Raji (cell line): Measurements from ENCODE around the gene CYP4F2.

Experiments
- POLR2A ChIP-seq: IDR thresholded peaks from 2 replicates; pipeline ENCODE4 v1.6.1; 2011; ENCODE audit warnings: low read depth, low read length, control low read depth; ENCODE audit not compliant: insufficient read depth

The CYP4F2 gene

GRCh38 chr19:15863272-15863671, 34.6 kb downstream of the CYP4F2 start:
- TF ChIP-seq POLR2A: no peak

DNA sequence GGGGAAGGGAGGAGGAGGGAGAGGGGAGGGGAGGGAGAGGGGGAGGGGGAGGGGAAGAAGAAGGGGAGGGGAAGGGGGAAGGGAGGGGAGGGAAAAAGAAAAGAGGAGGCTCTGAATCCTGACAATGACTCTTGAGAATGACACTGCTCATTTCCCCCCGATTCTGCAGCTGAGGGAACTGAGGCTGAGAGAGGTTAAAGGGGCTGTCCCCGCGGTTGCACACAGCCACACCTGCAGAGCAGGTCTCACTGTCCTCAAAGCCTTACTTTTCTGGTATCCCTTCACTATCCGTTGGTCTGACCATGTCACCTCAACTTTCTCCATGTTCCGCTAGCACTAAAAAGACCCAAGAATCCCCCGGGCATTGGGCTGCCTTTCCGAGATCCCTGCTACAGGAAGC, 35.4 kb downstream of the CYP4F2 start:
- TF ChIP-seq POLR2A: no peak

- TF ChIP-seq POLR2A: no peak
Measured at GRCh38 chr19:15860522-15860921, 37.4 kb downstream of the CYP4F2 start.

DNA sequence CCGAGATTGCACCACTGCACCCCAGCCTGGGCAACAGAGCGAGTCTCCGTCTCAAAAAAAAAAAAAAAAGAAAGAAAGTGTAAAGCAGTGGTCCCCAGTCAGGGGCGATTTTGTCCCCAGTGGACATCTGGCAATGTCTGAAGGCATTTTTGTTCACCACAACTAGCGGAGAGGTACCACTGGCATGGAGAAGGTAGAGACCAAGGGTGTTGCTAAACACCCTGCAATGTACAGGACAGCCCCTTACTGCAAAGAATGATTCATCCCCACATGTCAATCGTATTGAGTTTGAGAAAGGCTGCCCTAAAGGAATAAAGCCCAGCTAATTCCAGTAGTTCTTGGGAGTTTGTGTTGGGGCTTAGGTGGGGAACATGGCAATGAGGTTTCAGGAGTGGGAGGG, 38.7 kb downstream of the CYP4F2 start:
- TF ChIP-seq POLR2A: no peak

DNA sequence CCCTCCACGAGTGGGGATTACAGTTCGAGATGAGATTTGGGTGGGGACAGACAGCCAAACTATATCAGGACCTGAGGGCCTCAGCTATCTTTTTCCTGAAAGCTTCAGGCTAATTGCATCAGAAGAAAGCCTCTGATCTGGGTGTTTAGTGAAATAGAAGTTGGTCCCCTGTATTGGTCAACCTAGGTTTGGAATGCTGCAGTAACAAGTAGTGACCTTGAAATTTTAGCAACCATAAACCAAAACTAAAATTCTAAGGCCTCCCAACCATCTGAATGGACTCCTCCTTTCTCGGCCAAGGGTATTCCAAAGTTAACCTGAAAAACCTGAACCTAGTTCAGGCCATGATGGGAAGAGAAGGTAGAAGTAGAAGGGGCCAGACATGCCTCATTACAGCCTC, 47.5 kb downstream of the CYP4F2 start:
- no peak for TF ChIP-seq POLR2A

DNA sequence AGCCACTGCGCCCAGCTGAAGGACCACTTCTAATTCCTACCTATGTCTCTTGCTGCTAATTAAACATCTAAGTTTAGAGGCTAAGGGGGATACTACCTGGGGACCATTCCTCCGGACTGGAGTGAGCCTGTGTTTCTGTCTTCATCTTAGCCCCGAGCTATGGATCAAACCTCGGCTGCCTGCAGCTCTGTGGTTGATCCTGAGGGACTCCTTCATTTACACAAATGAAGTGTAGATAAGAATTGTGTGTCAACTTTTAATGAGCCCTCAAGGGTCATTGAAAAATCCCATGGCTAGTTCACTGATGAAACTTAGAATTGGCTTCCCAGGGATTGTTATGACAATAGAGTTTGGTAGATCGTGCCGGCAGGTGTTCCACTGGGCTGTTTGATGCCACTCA, 51.0 kb downstream of the CYP4F2 start:
- TF ChIP-seq POLR2A: no peak

DNA sequence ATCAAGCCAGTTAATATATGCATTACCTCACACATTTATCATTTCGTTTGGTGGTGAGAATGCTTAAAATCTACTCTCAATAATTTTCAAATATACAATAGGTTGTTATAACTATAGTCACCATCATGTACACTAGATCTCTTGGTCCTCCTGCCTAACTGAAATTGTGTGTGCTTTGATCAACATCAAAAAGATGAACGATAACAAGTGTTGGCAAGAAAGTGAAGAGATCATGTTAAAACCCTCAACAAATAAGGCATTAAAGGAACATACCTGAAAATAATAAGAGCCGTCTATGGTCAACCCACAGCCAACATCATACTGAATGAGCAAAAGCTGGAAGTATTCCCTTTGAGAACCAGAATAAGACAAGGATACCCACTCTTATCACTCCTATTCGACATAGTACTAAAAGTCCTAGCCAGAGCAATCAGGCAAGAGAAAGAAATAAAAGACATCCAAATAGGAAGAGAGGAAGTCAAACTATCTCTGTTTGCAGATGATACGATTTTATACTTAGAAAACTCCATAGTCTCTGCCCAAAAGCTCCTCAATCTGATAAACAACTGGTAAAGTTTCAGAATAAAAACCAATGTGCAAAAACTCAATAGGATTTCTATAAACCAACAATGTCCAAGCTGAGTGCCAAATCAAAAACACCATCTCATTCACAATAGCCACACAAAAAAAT, 54.5 kb downstream of the CYP4F2 start:
- TF ChIP-seq POLR2A: no peak

DNA sequence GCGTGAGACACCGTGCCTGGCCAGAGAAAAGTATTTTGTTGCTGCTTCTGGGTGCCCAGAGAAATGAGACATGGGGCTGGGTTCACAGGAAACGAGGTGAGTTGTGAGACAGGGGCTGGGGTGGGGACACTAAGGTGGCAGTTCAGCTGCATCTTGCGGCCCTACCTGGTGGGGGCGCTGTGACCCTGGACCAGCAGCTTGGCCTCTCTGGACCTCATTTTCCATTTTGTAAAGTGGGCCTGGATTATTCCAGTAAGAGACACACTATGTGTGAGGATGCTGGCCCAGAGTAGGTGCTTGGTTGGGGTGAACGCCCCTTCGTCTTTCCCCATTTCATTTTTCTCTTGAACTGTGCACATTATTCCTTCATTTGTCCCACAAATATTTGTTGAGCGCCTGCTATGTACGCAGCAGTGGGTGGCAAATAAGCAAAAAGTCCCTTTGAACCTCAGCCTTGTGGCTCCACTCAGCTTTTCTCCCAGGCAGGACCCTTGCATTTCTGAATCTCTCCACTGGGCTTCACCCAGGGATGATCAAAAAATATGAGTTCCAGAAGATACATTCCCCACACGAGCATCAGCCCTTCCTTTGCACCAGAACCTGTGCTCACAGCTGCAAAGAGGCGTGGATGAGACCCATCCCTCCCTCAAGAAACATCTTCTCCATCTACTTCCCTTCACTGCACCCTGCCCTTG, 55.9 kb downstream of the CYP4F2 start:
- TF ChIP-seq POLR2A: no peak

GRCh38 chr19:15840833-15841232, 57.0 kb downstream of the CYP4F2 start:
- TF ChIP-seq POLR2A: no peak

DNA sequence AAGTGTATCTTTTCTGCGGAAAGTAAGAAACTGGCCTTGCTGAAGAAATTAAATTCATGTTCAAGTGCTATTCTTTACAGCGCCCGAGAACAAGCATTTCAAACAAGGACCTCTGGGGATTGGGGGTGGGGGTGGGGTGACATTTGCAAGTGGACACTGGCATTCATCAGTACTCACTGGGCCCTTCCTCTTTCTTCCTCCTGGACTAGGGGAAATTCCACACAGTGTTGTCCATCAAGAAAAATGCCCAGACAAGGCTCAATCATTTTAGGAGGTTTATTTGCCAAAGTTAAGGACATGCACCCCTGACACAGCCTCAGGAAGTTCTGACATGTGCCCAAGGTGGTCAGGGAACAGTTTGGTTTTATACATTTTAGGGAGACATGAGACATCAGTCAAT, 59.5 kb downstream of the CYP4F2 start:
- no peak for TF ChIP-seq POLR2A

DNA sequence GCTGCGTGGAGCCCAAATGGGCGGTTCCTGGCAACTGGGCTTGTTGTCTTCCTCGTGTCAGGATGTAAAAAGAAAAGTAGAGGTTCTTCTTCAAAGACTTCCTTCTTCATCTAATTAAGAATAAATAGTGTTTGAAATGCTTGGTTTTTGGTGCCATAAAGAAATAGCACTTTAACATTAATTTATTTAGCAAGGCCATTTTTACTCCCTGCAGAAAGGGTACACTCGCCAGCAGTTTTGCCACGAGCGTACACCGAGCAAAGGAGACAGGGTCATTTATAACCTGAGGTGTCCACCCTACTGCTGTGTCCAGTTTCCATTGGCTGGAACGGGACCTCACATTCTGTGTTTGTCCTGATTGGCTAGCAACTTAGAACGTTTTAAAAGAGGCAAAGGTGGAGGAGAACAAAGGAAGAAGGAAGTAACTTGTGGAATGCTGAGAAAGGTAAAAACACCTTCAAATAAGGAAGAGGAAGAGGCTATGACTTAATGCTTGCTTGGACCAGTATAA, 60.6 kb downstream of the CYP4F2 start:
- peak; percentile 57; the same call in 1 of the 2 replicates for TF ChIP-seq POLR2A

DNA sequence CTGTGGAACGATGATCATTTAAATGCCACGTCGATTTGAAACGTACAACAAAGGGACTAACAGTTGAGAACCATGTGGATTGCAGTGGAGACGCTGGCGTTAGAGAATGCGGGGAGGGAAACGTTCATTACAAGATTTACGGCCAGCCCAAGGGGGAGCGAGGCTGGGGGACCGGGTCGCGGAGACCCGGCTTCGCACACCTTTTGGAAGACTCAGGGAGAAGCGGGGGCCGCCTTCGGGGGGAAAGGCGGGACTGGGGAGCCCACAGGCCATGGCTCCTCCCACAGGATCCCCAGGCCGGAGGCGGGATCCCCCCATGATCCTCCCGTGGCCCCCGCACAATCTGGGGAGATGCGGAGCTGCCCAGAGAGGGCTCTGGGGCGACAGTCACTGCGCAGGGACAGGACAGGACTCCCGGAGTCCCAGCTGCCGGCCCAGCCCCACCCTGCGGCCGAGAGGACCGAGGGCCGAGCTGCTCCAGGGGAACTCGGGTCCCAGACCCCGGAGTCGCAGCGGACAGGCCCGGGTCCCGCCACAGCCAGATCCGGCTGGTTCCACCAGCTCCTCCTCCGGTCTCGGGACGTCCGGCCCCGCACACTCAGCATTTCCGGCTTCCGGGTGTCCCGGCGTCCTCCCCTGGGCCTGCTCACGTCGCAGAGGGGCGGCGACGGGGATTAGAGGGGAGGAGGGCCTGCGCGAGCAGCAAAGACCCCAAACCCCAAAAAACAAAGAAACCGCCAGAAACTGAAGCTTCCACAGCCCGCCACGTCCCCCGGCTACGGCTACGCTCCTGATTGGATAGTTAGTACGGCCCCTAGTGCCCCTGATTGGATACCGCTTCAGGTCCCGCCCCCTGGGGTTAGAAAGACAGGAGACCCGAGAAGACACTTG, 61.3 kb downstream of the CYP4F2 start:
- peak; percentile 75 for TF ChIP-seq POLR2A

- TF ChIP-seq POLR2A: no peak
Measured at GRCh38 chr19:15831626-15832025, 66.2 kb downstream of the CYP4F2 start.

GRCh38 chr19:15829786-15830185, 68.1 kb downstream of the CYP4F2 start:
- no peak for TF ChIP-seq POLR2A

- TF ChIP-seq POLR2A: no peak
Measured at GRCh38 chr19:15829306-15829698, 68.6 kb downstream of the CYP4F2 start.

- no peak for TF ChIP-seq POLR2A
Measured at GRCh38 chr19:15828121-15828610, 69.7 kb downstream of the CYP4F2 start.
